ENCODE results near the gene HTATIP2.
"Not testable (repeated sequence)": the region's sequence is repeated elsewhere in the genome, so short reads cannot be mapped to it uniquely, and the experiment has no call there.

HTATIP2 gene

DNA sequence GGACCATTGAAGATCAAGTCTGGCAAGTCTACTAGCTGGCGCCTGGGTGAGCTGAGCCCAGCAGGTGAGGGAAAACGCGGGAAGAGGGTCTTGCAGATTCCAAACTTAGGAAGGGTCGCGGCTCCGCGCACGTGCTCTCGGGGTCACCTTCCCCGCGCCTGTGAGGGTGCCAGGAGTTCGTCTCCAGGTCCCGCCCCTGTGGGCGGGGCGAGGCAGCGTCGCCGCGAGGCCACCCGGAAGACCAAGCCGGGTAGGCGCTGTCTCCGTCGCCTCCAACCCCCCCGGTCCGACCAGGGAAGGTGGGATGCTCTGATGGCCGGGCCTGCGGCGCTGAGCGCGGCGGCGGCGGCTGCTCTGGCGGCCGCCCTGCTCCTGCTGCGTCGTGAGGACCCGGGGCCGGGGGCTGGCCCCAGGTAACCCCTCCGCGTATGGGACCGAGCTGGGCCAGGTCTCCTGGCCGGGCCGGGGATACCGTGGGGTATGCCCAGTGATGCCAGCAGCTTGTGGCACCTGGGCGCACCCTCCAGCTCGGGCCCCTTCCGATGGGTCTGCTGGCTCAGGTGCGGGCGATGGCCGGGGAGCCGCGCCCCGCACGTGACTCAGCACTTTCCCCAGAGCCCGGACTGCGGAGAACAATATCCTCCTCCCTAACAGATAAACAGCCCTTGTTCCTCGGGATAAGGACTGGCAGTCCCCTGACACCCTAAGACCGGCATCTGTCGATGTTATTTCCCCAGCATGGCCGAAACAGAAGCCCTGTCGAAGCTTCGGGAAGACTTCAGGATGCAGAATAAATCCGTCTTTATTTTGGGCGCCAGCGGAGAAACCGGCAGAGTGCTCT is at the start of gene HTATIP2:
Gene HTATIP2 (plus strand): TSS at position 215 of the 841 bp plus-strand sequence. CDS start 524 bp downstream, at position 739.
- DNase-seq (ENCODE audit: low read depth), result peak; percentile 36

DNA sequence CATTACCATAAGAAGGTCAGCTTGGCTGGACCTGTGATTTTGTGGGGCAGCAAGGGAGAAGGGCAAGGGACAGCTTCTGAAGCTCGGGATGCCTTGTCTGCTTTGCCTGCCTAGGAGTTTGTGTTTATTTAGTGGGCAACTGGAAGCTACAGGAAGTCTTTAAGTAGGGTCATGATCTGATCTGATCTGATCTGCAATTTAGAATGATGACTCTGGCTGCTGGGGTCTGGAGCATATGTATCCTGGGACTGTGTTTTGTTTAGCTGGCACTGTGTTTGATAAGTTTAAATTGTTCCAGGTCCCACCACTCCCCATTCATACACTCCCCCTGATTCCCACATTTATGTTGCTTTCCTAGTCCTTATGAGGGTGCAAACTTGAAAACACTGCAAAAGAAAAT is 47.7 kb upstream of the HTATIP2 start:
- DNase-seq (ENCODE audit: low read depth), result no peak

DNA sequence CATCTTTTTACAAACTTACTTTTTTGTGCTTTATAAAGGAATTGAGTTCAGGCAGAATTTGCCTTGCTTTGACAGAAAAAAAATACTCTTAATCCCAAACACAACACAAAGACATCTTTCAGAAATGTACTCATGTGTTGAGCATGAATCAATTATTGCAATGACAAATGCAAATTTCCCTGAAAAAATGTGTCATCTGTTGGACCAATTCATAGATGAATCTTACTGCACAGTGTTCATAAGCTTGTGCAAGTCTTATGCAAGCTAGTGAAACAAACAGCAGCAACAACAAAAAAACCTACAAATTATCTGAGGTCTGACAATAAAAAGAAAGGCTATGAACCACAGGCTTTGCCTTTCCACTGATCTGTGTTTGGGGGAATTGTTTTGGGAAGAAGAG is 42.3 kb upstream of the HTATIP2 start:
- no peak for DNase-seq (ENCODE audit: low read depth)

DNA sequence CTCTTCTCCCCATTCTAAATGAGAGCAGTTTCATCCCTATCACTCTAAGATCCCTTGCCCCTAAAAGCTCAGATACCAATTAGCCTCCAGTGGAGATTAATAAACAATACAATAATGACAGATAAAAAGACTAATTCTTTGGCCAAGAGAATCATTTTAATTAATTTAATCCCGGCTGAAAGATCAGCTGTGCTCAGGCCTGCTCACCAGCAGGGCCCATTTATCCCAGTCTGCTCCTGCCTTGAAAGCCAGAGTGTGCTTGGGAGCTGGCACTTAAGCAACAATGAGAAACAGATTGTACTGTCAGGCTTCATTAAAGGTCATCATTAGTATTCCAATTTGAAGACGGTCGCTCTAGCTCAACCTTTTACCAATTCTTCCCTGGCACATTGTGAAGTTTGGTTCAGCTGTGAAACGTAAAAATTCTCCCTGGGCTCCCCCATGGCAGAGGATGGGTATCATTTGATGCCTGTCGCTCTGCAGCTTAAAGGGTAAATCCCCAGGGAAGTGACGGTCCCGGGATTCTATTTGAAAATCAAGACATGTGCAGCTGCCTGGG is 36.1 kb upstream of the HTATIP2 start:
- no peak for DNase-seq (ENCODE audit: low read depth)

- DNase-seq (ENCODE audit: low read depth), result no peak
These were observed 27.5 kb upstream of the HTATIP2 start for GRCh38 chr11:20336056-20336455.

- DNase-seq (ENCODE audit: low read depth), result peak; percentile 19
These were observed 25.9 kb upstream of the HTATIP2 start for GRCh38 chr11:20337526-20338154.

DNA sequence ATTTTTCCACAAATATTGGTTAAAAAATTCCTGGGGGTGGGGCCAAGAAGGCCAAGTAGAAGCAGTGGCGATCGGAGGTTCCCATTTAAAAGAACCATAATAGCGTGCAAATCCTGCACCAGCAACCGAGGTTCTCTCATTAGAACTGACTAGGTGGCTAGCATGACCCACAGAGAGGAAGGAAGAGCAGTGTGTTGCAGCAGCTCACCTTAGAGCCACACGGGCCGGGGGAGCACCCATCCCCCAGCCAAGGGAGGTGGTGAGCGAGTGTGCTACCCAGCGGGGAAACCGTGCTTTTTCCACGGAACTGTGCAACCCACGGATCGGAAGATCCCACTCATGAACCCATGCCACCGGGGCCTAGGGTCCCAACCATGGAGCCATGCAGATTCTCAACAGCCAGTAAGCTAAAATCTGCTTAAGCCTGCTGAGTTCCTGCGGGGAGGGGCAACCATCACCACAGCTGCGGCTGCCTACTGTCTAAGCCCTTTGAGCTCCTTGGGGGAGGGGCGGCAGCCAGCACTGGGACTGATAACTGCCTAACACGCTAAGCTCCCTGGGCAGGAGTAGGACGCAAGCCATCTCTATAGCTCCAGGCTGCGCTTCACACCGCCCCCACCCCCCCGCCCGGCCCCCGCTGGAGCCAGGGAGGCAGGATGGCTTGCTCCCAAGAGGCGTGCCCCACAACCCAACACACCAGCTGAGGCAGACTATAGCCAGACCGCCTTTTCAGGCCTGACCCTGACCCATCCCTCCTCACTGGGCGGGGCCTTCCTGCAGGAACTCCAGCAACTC is 21.0 kb upstream of the HTATIP2 start:
- peak; percentile 31 for DNase-seq (ENCODE audit: low read depth)

- no peak for DNase-seq (ENCODE audit: low read depth)
These were observed 12.4 kb upstream of the HTATIP2 start for GRCh38 chr11:20351136-20351535.

DNA sequence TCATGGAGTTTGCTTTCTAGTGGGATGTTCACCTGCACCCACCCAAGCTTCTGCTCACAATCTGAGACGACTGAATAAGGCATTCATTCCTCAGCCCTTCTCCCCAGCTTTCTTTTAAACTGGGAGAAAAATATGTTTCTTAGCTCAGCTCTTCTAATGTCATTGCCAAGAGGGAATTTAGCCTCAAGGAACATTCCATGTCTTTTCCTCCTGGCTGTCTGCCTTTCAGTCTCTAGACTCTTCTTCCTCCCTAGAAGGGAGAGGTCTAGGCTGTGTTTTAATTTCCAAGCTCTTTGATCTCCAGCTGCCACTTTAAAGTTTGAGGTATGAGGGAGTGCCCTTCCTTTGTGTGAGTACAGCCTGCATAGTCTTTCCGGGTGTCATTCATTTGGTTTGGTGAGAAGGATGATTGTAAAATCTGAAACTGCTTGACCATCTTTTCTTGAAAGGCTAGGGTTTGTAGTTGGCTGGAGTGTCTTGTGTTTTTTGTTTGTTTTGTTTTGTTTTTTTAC is 11.7 kb upstream of the HTATIP2 start:
- no peak for DNase-seq (ENCODE audit: low read depth)

GRCh38 chr11:20353829-20354434 is 9.6 kb upstream of the HTATIP2 start:
- DNase-seq (ENCODE audit: low read depth), result peak; percentile 39

- DNase-seq (ENCODE audit: low read depth), result peak; percentile 25
These were observed 8.0 kb upstream of the HTATIP2 start for GRCh38 chr11:20355221-20356219.

- peak; percentile 18 for DNase-seq (ENCODE audit: low read depth)
These were observed 6.4 kb upstream of the HTATIP2 start for GRCh38 chr11:20357150-20357549.

DNA sequence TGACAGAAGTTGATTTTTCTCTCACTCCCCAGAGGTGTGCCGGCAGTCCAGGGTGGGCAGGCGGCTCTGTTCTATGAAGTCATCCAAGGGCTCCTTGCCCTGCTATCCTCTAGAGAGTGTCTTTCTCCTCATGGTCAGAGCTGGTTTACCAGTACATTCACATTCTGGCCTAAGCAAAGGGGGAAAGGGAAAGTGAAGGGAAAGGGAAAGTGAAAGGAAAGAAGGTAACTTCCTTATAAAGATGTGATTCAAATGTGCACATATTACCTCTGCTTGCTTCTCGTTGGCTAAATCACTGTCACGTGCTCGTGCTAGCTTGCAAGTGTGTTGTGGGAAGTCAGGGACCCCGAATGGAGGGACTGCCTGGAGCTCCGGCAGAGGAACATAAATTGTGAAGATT is 2.9 kb upstream of the HTATIP2 start:
- peak; percentile 54 for DNase-seq (ENCODE audit: low read depth)

DNA sequence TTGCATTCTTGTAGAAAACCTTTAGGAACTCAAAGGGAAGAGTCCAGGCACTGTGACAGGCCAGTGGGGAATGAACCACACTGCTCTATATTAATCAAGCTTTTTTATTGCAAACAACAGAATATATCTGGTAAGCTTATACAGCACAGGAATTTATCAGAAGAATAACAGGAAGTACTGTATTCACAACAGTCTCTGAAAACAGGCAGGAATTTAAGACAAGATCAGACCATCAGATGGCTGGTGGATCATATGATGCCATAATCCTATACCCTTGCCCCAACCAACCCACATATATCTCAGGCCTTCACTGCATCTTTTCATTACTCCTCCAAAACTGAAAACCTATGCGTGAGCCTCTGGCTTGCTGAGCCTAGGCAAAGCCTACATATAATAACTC is 1.0 kb upstream of the HTATIP2 start:
- DNase-seq (ENCODE audit: low read depth), result no peak

- no peak for DNase-seq (ENCODE audit: low read depth)
These were observed 390 bp upstream of the HTATIP2 start for GRCh38 chr11:20363149-20363499.

DNA sequence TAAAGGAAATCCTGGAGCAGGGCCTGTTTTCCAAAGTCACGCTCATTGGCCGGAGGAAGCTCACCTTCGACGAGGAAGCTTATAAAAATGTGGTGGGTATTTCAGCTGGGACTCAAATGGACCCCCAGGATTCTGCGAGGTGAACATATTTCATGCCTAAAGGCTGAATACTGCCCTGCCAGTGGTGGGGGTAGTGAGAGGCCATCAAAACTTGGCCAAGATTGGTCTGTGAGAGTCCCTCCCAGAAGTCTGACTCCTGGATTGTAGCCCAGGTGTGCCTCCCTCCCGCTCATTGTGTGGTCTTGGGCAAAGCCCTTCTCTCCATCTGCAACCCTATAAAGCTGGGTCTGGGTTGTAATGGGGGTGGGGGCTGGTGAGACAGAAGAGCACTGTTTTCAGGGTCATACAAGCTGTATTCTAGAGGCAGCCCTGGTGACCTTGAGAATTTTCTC is 853 bp downstream of the HTATIP2 start:
- no peak for DNase-seq (ENCODE audit: low read depth)

DNA sequence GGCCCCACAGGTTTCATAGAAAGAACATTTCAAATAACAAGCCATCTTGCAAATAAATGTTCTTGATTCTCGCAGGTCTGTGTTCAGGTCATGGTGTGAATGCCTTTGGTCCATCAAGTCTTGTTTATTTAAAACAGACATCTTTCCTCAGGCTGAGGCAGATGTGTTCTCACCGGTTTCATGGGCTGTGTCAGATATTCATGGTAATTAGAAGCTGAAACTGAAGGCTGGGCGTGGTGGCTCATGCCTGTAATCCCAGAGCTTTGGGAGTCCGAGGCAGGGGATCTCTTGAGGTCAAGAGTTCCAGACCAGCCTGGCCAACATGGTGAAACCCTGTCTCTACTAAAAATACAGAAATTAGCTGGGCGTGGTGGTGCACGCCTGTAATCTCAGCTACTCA is 2.0 kb downstream of the HTATIP2 start:
- DNase-seq (ENCODE audit: low read depth), result not testable (repeated sequence)

- peak; percentile 86 for DNase-seq (ENCODE audit: low read depth)
These were observed 3.9 kb downstream of the HTATIP2 start for GRCh38 chr11:20367313-20367948.

GRCh38 chr11:20368438-20368837 is 4.9 kb downstream of the HTATIP2 start:
- no peak for DNase-seq (ENCODE audit: low read depth)

DNA sequence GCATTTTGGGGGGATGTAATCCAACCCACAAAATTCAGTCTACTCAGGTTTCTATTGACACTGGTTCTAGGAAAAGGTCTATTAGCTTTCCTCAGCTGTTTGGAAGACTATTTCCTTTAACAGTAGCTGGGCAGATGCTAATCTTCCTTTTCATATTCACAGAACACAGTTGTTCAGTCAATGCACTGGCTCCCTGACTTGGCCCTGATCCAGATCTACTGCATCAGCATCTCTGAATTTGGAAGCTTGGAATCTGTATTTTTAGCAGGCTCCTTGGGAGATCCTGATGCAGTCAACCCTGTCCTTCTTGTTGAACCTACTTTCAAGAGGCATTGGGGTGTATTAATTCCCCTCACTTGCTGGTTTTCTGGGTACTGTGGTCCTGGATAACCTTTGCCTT is 6.3 kb downstream of the HTATIP2 start:
- no peak for DNase-seq (ENCODE audit: low read depth)
